GM21576 (cell line): ENCODE results near the gene EMC8.
"Not testable (repeated sequence)": the region's sequence is repeated elsewhere in the genome, so short reads cannot be mapped to it uniquely, and the experiment has no call there.

Source experiments
- ATAC-seq: cut with Tn5 transposase; IDR thresholded peaks from one replicate; pipeline ENCODE4 v1.9.1; 2021; ENCODE audit warnings: mild to moderate bottlenecking, moderate library complexity; ENCODE audit not compliant: unreplicated experiment

The EMC8 gene

DNA sequence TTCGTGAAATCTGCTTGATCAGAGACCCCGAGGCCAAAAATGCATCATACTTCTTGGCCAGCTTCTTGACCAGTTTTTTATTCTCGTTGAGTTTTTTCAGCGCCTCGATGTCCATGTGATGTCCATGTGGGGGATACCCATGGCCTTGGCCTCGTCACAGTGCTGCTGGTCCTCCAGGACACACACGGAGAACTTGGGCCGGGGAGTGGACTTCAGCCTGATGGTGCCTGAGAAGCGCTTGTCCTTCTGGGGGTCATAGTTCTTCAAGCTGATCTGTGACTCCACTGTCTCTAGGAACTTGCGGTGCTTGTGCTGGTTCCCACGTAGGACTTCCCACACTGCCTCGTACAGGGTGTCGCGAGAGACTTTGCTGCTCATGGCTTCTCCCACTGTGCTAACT is 16.8 kb upstream of the EMC8 start:
- ATAC-seq, result no peak

DNA sequence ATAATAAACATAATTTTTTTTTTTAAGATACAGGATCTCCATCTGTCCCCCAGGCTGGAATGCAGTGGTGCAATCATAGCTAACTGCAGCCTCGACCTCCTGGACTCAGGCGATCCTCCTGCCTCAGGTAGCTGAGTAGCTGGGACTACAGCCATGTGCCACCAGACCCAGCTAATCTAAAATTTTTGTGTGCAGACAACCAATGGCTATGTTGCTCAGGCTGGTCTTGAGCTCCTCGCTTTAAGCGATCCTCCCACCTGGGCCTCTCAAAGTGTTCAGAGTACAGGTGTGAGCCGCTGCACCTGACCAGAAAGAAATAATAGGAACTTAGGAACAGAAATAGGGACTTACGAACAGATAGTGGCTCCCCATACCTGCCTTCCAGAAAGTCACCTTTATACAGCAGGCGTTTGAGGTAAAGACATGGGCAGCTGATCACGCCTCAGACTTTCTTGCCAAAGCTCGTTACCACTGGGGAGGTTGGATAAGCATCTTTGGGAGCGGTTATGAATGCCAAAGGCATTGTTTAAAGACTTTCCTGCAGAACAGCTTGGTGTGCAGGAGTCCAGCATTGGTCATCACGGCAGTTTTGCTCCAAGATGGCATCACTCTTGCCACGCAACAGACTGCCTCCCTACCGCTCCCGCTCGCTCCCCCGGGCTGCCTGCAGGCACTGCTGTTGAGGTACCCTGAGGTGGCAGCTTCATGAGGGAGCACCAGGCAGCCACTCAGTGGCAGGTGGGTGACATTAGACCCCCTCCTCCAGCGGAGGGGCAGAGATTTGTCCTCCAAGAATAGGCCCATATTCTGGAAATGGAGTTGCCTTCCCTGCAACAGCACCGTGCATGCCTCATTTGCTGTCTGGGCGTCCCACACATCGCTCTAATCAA is 13.7 kb upstream of the EMC8 start:
- ATAC-seq, result no peak

DNA sequence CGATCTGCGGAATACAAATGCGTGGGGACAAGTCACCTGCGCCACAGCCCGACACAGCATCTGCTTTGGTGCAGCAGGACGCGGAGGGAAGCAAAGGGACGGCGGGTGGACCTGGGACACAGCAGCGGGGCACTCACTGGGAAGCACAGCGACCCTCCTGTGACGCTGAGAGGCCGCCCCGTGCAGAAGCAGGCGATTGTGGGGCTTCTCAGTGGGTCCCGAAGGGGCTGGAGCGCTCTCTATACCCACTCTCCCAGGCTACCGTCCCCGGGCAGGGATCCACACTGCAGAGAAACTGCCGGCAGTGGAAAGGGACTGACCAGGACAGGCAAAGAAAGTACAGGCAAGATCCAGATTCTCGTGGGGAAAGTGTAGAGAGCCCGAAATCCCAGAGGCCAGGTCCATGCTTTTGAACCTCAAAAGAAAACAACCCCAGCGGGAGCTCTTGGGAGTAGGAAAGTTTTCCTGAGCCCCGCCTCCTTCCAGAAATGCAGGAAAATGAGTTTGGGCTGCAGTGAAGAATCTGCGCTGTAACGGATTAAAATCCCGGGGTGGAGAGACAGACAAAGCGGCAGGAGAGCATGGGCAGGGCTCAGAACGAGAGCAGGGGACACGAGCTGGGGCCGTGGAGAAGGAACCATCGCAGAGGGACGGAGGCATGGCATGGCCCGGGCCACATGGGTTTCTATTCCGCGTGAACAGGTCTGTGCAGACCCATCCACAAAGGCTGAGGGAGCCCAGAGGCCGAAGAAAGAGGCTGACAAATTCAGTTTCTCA is 12.9 kb upstream of the EMC8 start:
- no peak for ATAC-seq

DNA sequence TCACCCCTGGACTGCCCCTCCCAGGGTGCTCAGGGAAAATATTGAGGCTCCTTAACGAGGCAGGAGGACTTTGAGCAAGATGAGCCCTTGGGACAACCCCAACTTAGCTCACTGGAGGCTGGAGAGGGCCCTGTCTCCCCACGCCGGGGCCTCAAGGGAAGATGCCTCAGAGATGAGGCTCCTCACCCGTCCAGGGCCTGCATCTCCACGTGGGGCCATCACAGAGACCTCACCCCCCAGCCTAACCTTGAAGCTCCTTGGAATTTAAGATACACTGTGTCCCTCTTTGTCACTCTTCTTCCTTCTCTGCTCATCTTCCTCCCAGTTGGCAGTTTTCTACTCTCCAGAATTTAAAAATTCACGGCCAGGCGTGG is 11.4 kb upstream of the EMC8 start:
- ATAC-seq, result no peak

DNA sequence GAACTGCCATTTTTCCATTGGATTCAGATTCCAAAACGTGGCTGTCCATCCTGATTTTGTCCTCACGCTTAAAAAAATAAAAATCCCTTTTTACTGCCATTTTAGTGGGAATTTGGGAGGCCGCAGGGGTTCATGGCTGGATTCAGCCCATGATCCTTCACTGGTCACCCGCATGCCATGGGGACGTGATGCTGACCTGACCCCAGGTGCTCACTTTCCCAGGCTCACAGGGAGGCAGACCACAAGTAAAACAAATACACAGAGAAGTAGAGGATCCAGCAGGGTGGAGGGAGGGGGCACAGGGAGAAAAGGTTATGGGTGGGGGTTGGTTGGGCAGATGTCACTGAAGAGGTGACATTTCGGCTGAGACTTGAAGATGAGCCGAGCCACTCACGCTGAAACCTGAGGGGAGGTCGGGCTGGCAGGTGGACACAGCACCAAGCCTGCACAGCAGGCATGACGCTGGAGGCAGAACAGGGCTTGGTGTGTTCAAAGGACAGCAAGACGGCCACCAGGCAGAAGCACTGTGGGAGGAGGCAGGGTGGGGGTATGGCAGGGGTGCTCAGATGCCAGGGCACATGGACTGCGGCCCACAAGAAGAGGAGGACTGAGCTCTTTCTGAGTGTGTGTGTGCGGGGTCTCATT is 10.9 kb upstream of the EMC8 start:
- ATAC-seq, result no peak

DNA sequence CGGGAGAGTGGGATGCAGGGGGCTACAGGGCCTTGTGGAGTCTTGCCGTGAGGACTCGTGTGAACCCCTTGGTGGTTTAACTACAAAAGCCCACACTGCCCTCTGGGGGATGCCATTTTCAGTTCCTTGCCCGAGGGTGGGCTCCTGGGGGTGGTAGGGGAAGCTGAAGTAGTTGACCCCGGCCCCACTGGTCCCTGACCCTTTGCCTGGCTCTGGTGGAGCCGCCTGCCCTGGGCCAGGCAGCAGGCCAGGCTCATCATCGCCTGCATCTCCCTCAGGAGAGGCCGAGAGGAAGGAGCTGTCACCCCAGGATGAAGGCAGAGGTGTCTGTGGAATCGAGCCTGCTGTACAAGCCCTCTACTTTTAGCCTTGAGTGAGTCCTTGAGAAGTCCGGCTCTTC is 10.3 kb upstream of the EMC8 start:
- no peak for ATAC-seq

DNA sequence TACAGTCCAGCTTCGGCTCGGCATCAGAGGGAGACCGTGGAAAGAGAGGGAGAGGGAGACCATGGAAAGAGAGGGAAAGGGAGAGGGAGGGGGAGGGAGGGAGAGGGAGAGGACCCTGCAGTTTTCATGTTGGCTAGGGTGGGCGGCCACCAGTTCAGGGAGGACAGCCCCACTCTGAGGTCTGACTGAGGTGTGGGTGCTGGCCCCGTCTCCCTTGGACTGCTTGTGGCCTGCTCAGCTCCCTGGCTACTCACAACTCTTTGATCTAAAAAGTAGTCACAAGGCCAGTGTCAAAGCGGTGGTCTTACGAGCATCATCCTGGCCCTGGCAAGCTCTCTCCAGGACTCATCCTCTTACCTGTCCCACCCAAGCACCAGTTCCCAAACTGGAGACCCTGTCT is 9.6 kb upstream of the EMC8 start:
- ATAC-seq, result no peak

DNA sequence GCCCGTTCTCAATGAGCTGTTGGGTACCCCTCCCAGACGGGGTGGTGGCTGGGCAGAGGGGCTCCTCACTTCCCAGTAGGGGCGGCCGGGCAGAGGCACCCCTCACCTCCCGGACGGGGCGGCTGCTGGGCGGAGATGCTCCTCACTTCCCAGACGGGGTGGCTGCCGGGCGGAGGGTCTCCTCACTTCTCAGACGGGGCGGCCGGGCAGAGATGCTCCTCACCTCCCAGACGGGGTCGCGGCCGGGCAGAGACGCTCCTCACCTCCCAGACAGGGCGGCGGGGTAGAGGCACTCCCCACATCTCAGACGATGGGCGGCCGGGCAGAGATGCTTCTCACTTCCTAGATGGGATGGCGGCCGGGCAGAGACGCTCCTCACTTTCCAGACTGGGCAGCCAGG is 8.8 kb upstream of the EMC8 start:
- ATAC-seq, result not testable (repeated sequence)

DNA sequence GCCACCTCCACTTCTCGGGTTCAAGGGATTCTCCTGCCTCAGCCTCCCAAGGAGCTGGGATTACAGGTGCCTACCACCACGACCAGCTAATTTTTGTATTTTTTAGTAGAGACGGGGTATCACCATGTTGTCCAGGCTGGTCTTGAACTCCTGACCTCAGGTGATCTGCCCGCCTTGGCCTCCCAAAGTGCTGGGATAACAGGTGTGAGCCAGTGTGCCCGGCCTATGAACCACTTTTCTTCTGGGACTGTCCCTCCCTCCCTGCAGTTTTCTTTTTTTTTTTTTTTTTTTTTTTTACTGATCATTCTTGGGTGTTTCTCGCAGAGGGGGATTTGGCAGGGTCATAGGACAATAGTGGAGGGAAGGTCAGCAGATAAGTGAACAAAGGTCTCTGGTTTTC is 8.0 kb upstream of the EMC8 start:
- not testable (repeated sequence) for ATAC-seq

DNA sequence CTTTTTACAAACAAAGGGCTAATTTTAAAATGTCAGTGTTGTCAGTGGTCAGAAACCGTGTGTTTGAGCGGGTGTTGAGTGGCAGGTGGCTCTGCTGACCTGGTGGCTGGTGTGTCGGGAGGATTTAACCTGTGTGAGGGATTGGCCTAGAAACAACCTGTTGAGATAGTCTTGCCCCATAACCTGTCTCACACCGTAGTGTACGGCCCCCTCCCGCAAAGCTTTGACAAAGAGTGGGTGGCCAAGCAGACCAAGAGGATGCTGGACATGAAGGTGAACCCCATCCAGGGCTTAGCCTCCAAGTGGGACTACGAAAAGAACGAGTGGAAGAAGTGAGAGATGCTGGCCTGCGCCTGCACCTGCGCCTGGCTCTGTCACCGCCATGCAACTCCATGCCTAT is 7.2 kb upstream of the EMC8 start:
- no peak for ATAC-seq

DNA sequence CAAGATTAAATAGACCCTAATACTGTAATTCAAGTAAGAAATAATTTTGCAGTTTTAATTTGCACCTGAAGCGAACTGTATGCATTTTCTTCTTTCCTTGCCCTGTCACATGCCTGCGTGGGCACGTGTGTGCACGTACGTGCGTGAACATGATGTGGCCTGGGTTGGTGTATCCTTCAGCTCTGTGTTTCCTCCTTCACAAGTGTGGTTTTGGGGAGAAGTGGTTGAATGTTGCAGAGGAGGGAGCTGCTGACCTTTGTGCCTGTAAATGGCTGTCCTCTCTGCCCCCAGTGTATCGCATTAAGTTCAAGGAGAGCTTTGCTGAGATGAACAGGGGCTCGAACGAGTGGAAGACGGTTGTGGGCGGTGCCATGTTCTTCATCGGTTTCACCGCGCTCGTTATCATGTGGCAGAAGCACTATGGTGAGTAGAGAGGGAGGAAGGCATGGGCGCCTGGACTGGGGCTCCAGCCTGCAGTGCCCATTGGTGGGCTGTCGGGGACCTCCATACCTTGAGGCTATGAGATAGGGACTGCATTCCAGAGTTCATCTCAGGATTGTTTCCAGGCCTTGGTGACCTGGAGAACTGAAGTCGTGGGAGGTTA is 6.2 kb upstream of the EMC8 start:
- ATAC-seq, result no peak

DNA sequence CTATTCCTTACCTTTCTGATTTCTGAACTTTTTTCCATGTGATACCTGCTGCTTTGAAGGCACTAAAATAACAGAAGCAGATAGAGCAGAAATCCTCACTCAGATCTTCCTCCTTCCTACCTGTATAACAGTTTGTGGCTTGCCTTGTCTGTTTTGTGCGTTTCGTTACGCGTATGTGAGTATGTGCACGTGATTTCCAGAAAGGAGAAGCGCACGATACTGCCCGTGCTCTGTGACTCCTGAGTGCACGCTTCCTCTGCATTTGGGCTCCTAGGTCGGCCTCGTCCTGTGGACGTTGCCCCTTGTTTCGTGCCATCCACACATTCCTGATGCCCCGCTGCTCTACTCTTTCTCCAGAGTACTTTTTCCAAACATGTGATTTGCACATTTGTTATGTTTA is 4.2 kb upstream of the EMC8 start:
- no peak for ATAC-seq

DNA sequence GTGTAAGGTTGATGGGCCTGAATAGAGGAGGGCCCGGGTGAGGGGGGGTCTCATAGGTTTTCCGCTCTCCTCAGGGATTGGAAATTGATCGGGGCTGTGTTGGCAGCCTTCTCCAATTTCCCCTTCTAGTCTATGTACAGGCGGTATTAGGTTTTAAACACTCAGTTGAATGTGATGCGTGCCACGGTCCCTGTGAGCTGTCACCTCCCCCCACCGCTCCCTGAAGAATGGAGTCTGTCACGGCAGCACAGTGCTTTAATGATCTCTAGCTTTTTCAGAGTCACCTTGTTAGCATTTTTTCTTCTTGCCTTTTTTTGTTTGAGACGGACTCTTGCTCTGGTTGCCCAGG is 951 bp upstream of the EMC8 start:
- no peak for ATAC-seq

DNA sequence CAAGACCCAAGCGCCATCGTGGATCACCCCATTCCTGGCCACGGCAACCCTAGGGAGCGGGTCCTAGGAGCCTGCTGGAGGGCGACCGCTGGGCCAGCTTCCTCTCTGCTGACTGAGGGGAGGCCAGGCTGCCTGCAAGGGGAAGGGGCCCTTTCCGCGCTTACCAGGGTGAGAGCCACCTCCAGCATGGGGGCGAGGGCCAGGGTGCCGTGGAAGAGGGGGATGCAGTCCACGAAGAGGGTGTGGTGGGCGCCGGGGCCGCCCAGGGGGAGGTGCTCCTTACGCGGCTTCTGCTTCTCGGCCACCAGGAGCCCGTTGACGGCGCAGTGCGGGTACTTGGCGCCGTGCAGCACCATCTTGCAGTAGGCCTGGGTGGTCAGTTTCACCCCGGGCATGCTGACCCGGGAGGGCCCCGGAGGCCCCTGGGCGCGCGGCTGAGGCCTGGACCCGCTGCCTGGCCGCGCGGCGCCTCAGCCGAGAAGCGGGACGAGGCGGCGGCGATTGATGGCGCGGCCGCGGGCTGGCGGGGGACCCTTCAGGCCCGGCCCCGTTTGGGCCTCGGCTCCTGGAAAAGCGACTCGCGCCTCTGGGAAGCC is 345 bp downstream of the EMC8 start:
- ATAC-seq, result peak; percentile 22

DNA sequence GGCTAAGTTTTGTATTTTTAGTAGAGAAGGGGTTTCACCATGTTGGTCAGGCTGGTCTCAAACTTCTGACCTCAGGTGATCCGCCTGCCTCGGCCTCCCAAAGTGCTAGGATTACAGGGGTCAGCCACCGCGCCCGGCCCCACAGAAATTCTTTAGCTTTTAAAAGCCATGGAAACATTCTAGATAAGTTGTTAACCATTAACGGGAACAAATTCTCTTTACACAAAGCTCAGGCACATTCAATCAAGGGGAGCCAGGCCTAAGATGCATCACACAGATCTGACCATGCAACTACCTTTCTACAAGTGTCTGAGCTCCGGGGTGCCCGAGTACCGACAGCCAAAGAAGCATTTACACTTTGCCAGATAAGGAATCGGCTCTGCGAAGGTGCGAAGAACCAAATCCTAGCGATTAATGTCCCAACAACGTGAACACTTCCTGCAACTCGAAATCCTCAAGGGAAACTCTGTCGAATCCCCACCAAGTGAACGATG is 1.0 kb downstream of the EMC8 start:
- no peak for ATAC-seq

DNA sequence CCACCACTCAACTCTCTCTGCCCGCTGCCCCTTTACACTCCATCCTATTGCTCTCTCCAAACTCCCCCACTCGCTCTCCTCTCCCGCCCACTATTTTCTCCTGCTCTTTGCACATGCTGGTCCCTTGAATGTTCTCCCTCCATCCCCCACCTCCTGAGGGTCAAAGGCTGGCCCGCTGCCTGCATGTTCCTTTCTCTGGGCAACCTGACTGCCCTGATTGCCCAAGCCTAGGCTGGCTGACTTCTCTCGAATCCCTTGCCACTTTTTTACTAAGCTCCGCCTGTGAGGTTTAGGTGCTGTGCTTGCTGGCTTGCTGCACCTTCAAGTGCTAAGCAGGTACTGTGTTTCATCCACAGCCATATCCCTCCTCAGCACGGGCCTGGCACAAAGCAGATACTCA is 2.7 kb downstream of the EMC8 start:
- no peak for ATAC-seq

DNA sequence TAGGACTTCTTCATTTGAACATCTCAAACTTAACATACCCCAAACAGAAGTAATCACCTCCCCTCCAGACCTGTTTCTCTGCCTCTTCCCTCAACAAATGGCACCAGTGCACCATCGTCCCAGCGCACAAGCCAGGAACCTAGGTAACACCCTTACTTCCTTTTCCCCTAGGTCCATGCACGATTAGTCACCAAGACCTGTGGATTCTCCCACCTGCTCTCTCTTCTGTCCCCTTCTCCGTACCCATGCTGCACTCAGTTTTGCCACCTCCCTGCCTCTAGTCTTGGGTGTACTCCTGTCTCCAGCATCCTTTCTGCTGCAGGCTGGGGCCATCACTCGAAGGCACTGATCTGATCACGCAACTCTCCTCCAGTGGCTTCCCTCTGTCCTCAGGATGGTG is 3.2 kb downstream of the EMC8 start:
- ATAC-seq, result no peak

DNA sequence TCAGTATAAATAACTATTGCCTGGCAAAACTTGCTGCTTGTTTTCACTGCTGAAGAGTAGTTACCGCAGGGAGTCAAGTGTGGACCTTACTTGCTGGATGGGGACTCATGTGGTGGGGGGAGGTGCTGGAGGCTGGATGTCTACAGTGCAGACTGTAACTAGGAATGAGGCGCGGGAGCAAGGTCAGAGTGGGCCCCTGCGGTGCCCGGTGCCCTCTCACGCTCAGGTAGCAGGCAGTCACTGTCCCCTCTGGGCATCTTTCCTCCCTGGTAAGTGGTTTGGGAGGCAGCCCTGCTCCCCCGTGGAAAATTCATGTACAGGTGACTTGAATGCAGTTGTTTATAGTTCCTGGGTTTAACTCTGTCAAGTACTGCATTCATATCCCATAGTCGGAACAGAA is 4.6 kb downstream of the EMC8 start:
- no peak for ATAC-seq

DNA sequence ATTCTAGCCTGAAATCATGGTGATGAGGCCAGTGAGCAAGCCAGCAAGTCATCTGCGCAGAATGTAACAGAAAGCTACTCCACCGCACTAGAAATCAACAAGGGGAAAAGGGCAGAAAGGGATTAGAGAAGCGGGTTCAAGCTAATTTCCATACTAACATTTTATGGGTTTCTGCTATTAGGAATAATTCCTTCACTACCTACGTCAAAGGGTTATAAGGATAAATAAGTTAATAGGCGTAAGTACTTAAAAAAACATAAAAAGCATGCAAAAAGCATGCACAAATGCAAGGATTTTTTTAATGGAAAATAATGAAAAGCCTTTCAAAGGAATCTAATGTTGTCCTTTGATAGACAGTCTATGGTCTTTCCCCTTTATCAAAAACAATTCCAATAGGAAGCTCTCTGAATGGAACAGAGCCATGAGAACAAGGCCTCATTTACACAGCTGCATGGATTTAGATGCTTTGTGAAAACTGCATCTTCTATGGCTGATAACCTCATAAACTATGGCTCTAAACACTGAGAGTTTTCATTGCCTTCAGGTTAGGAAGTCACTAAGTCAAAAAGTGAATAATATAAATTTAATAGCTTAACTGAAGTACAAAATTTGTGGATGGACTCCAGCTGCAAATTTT is 5.6 kb downstream of the EMC8 start:
- ATAC-seq, result no peak

DNA sequence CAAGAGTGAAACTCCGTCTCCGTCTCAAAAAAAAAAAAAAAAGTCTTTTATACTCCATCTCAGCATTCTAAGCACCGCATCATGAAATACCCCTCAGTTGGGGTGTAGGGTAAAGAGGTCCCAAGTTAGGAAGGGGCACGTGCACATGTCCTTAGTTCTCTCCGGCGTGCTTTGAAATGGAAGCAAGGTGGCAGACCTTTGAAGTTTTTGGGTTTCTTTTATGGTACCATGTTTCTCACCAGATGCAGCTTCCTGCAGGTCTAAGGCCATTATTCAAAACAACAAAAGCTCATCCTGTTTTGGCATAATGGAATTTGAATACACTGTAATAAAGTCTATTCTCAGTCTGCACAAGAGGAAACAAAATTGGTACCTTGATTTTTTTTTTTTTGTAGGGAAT is 9.6 kb downstream of the EMC8 start:
- no peak for ATAC-seq

DNA sequence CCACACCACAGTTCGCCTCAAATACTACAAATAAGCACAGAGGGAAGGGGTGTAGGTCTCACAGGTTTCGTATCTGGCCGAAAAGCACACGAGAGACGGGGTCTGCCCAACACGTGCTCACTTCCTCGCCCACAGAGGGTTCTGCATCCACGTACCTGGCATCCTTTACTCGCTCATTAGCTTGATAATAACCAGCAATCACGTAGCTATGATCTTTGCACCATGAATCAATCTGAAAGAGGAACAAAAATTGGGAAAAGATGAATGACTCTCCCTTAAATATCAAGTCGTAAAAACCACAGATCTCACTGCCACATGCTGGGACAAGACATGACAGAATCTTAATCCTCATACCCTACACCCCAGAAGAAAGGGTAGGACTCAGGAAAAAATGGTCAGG is 10.5 kb downstream of the EMC8 start:
- no peak for ATAC-seq
